Tongue (tissue), 2 donors: ENCODE measurements around the gene HNF1B. TPM values are rescaled to one million over a fixed set of nuclear protein-coding genes. Genes with fewer than 3 reads are reported as not detected.

ENCODE experiments used
- DNase-seq: peaks from one replicate; pipeline ENCODE4 v3.0.0-alpha.2; 2015
- total RNA-seq: library from RNA; depleted of rRNA; stranded (reverse); fragments of >200 nt; gene quantifications from one replicate; pipeline ENCODE4 v1.2.3, GENCODE V29; 2014

Gene HNF1B
- total RNA-seq, 1 donor from 2014 or later, result not detected

DNA sequence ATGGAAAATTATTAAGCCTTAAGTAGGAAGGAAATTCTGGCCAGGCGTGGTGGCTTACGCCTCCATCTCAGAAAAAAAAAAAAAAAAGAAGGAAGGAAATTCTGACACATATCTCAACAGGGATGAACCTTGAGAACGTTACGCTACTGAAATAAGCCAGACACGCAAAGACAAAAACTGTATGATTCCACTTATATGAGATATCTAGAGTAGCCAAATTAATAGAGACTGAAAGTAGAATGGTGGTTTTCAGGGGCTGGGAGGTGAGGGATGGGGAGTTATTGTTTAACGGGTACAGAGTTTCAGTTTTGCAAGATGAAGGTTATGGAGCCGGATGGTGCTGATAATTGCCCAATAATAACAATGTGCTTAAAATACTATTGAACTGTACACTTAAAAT, 16.2 kb upstream of the HNF1B start:
- DNase-seq, result no peak

DNA sequence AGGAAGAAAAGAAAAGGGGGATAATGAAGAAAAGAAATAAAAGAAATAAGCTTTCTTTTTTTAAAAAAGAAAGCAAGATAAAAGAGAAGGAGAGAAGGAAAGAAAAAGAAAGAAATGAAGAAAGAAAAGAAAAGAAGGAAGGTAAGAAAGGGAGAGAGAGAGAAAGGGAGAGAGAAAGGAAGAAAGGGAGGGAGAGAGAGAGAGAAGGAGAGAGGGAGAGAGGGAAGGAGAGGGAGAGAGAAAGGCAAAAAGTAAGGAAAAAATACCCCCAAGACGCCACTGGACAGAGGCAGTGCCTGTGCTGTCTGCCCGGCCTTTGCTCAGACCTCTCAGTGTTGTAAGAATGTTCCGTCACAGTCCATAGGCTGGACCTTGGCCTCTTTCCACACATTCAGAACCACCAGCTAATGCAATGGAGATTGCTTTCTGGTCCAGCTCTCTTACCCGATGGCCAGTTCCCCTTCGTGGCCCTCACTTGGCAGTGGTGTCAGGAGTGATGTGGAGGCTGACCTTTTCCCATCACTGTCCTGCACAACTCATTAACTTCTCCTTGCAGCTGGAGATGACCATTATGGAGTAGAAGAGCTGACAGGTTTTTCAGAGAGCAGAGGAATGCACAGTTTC, 14.3 kb upstream of the HNF1B start:
- no peak for DNase-seq

GRCh38 chr17:37756051-37756450, 11.2 kb upstream of the HNF1B start:
- DNase-seq, result no peak

- no peak for DNase-seq
Measured at GRCh38 chr17:37755455-37755854, 10.6 kb upstream of the HNF1B start.

- DNase-seq, result no peak
Measured at GRCh38 chr17:37754363-37754762, 9.5 kb upstream of the HNF1B start.

GRCh38 chr17:37752482-37752881, 7.6 kb upstream of the HNF1B start:
- DNase-seq, result no peak

DNA sequence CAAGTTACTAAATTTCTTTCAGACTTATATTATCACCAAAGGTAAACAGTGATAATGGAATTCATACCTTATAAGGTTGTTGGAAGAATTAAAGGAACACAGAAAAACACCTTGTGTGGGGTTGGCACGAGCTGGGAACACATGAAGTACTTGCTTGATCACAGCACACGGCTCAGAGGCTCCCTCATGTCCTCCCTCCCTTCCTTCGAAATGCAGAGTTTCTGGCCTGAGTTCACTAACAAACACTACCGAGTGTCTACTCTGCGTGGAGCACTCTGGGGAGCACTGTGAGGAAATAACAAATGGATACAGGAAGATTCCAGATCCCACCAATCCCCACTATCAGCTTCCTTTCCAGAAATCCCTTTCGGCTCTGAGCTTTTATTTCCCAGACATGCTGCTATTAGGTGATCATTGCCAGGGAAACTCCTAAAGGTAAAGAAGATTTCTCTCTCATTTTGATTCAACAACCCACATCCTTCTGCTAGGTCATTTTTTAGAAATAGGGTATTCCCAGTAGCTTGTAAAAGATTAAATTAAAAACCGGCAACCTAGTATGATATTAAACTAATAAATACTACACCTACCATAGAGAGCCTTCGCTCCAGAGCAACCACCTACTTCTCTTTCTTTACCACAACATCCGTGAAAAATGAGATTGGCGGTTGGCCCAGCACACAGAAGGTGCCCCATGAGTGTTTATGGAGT, 6.1 kb upstream of the HNF1B start:
- DNase-seq, result no peak

DNA sequence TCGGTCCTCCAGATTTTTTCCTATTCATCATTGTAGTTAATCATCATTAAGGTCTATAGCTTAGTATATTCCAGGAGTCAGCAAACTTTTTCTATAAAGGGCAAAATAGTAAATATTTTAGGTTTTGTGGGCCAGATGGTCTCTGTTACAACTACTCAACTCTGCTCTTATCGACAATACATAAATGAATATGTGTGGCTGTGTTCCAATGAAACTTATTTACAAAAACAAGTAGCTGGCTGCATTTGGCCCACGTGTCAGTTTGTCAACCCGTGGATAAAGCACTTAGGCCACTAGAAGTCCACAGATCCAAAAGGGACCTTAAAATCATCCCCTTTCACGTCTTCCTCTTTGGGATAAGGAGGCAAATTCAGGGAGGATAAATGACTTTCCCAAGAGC, 5.4 kb upstream of the HNF1B start:
- DNase-seq, result no peak

DNA sequence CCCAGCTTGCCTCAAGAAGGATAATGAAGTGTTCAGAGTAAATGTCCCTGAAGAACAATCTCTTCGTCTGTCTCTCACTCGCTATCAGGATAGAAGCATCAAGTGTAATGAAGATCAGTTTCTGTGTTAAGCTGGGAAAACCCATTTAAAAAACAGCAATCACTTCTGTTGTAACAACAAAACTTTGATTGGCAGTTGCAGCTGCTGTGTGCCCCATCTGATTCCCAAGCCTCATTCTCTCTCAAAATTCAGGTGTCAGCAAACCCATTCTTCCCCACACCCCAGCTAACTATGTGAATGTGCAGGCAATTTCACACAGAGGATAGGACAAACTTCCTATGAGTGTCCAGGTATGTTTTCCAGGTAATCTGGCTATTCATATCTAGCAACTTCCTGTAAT, 2.4 kb upstream of the HNF1B start:
- no peak for DNase-seq

- no peak for DNase-seq
Measured at GRCh38 chr17:37746617-37747016, 1.8 kb upstream of the HNF1B start.

- no peak for DNase-seq
Measured at GRCh38 chr17:37745801-37746426, 1.1 kb upstream of the HNF1B start.

- DNase-seq, result no peak
Measured at GRCh38 chr17:37744633-37744927, 279 bp downstream of the HNF1B start.

DNA sequence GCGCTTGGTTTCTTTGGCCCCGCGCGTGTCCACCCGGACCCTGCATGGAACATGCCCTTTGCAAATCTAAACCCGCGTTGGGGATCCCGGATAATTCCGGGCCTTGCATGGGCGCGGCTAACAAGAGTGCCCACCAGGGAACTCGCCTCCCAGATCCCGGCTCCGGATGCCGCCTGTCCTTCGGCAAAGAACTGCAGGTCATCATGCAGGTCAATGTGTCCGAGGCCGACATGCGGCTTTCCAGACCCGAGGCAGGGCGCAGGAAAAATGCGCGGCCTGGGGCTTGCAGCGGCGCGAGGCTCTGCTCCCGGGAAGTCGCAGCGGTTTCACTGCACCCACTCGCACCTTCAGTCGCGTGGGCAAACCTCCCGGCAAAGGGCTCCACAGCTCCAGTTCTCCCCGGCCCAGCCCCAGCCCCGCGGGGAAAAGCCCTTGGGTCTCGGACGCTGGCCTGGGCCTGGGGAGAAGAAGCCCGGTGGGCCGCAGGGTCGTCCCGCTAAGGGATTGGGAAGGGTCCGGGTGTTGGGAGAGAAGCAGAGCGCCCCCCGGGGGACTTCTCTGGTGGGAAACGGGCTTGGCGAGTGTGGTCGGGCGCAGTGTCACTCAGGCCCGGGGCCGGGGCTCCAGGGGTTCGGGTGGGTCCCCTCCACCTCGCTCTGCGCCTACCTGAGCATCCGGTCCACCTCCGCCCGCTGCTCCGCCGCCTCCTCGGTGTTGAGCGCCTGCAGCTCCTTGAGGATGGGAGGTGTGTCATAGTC, 805 bp downstream of the HNF1B start:
- no peak for DNase-seq

- no peak for DNase-seq
Measured at GRCh38 chr17:37743612-37743874, 1.3 kb downstream of the HNF1B start.

GRCh38 chr17:37742762-37743611, 1.9 kb downstream of the HNF1B start:
- peak; percentile 13 for DNase-seq

DNA sequence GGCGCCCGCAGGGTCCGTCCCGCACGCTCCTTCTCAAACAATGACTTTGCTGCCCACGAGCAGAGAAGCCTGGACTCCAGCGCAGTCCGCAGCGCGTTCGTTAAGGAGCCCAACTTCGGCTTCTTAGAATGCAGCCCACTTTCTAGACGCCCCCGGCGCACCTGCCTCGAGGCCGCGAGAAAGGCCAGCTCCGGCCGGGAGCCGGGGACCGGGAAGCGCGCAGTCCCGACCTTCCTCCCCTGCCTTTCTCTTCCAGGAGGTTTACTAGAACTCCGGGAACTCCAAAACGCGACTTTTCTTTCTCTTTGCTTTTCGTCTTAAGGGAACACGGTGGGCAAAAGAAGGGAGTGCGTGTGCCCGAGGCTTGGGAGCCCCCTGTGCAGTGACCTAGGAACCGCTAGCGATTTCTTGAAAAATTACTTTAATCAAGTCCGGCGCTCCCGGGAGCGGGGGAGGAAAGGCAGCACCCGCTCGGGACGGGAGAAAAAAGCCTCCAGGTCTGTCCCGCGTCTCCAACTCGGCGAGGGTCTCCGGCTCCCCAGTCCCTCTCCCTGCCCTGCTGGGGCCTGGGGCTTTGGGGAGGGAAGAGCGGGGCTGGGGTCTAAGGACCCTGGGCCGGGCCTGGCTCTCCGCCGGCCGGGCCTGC, 2.6 kb downstream of the HNF1B start:
- DNase-seq, result peak; percentile 33

GRCh38 chr17:37741341-37742115, 3.3 kb downstream of the HNF1B start:
- peak; percentile 41 for DNase-seq

GRCh38 chr17:37740915-37741314, 3.9 kb downstream of the HNF1B start:
- DNase-seq, result no peak

DNA sequence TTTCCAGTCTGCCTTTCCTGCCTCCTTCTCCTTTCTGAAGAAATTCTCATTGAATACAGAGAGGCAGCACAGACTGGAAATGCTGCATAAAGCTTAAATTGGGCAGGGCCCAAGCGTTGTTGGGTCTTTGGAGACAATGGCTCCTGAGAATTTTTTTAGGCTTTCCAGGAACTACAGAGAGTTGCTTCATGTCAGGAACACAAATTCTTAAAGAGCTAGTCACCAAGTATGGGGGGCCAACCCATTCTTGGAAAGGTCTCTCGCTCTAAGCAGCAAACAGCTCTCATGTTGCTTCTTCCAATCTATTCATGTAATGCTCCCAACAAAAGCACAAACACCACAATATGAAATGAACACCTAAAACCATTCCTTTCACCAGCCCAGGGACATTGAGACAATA, 6.9 kb downstream of the HNF1B start:
- DNase-seq, result no peak

DNA sequence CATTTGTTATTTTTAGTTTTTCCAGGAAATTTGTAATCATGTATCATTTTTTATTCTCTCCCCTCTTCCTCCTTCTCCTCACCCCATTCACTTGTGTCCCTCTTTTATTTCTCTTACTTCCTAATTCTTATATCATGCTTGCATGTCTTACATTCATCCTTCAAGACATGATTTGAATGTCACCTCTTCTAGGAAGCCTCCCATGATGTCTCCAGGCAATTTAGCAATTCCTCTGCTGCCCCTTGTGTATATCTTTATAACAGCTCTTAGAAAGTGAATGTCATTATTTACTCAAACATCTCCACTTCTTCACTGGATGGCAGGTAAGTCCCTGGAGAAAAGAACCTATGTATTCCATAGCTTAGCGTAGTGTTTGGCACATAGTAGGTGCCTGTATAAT, 7.8 kb downstream of the HNF1B start:
- no peak for DNase-seq

DNA sequence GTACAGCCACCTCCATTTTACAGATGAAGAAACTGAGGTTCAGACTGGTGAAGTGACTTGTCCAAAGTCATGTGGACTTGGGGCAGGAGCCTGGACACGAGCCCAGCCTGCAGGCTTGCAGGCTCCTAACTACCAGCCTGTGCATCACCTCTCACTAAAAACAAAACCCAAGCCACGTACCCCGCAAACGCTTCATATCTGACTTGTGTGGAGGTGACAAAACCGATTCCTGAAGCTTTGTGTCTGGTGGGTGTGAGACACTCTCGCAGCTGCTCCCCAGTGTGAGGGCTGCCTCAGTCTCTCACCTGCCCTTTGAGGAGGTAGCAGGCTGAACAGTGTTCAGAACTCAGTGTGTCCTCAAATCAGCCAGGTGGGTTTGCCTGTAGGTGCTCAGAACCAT, 8.4 kb downstream of the HNF1B start:
- no peak for DNase-seq
